GM21390 (cell line): Measurements from ENCODE around the gene SLC26A4.

Experiments
- ATAC-seq: cut with Tn5 transposase; IDR thresholded peaks from one replicate; pipeline ENCODE4 v1.9.1; 2021; ENCODE audit not compliant: unreplicated experiment

SLC26A4 gene

DNA sequence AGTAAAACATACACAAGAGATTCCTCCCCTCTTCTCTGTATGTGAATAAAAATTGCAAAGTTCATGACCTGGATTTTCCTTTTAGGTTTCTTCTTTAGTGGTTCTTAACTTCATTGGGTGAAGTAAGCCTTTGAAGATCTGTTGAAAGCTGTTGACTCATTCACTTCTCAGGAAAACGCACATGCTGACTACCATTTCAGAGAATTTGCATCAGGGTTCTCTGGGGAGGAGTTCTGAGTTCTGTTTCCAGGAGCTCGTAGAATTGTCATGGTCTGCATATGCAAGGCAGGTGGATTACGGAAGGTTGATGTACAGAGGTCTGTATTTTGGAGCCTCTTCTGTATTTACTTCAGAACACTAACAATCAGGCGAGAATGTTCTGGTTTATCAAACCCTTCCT, 962 bp upstream of the SLC26A4 start:
- ATAC-seq = no peak

DNA sequence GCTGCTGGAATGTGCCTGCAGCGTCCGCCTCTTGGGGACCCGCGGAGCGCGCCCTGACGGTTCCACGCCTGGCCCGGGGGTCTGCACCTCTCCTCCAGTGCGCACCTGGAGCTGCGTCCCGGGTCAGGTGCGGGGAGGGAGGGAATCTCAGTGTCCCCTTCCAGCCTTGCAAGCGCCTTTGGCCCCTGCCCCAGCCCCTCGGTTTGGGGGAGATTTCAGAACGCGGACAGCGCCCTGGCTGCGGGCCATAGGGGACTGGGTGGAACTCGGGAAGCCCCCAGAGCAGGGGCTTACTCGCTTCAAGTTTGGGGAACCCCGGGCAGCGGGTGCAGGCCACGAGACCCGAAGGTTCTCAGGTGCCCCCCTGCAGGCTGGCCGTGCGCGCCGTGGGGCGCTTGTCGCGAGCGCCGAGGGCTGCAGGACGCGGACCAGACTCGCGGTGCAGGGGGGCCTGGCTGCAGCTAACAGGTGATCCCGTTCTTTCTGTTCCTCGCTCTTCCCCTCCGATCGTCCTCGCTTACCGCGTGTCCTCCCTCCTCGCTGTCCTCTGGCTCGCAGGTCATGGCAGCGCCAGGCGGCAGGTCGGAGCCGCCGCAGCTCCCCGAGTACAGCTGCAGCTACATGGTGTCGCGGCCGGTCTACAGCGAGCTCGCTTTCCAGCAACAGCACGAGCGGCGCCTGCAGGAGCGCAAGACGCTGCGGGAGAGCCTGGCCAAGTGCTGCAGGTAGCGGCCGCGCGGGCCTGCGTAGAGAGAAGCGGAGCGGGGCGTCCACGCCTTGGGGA, 645 bp downstream of the SLC26A4 start:
- peak; percentile 56 for ATAC-seq

- no peak for ATAC-seq
Observed at GRCh38 chr7:107661865-107662379, 1.3 kb downstream of the SLC26A4 start.

DNA sequence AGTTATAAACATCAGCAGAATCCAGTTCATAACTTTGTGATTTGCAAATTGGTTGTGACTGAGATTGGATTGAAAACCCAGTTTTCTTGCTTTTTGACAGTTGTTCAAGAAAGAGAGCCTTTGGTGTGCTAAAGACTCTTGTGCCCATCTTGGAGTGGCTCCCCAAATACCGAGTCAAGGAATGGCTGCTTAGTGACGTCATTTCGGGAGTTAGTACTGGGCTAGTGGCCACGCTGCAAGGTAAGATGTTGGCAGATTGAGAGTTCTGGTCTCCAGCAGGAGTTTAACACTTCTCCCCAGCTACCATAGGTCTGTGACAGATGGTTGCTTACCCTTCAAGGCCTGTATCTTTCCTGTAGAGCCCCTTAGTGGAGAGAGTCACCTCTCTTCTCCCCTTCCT, 2.6 kb downstream of the SLC26A4 start:
- ATAC-seq = no peak

DNA sequence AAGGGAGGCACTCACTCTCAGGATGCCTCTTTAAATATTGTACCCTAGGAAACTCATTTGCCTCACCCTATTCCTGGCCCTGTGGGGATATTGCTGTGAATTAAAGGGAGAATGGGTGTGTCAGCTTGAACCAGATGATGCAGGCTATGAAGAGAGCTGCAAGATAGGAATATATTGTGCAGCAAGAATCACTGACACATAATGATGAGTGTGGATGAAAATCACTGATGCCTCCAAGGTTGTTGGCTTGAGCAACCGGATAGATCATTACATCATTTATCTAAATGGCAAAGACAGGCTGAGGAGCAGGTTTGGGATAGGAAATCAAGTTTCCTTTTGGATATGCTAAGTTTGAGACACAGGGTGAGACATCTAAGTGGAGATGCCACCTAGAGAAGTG, 6.2 kb downstream of the SLC26A4 start:
- ATAC-seq = no peak

GRCh38 chr7:107667341-107667740, 6.7 kb downstream of the SLC26A4 start:
- no peak for ATAC-seq

DNA sequence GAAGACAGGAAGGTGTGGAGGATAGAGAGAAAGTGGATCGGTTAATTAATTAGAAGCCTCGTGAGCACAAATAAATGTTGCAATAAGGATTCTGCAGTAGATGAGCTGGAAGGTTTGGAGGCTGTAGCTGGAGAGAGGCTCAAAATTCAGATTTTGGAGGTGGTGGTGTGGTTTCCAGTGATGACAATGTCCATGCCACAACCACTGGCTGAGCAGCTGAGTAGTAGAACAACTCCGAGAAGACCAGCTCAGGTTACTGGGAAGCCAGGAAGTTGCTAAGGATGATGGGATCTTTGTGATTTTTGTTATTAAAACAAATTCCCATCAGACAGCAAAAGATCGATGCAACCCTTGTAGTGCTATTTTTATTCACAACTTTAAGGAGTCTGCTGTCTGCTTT, 7.7 kb downstream of the SLC26A4 start:
- no peak for ATAC-seq

DNA sequence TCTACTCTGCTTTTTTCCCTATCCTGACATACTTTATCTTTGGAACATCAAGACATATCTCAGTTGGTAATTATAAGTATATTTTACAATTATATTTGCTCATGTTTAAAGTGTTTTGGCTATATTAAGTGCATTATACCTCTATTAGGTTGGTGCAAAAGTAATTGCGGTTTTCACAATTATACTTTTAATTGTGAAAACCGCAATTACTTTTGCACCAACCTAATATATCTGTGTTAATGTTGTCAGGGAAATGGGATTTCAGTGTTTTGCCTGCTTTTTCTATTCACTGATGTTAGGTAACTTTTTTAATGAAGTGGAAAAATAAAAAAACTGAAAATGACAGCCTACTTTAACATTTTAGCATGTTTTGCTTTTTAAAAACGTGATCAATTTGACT, 11.6 kb downstream of the SLC26A4 start:
- ATAC-seq = no peak

- ATAC-seq = no peak
Observed at GRCh38 chr7:107676249-107676648, 15.6 kb downstream of the SLC26A4 start.

- ATAC-seq = no peak
Observed at GRCh38 chr7:107678110-107678753, 17.6 kb downstream of the SLC26A4 start.

DNA sequence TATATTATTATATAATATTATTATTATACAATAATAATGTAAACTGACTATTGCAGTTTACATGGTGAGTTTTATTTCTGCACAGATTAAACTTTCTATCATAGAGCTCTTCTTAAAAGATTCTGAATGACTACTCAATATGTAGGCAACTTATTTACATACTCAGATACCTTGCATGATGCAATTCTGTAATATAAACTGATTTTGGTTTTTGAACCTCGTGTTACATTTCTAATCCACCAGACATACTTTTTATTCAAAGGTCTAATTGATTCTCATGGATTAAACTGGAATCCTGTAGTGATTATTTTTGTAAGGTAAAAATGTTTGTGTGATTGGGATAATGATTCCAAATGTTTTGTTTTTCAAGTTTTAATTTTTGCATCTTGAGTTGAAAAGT, 19.9 kb downstream of the SLC26A4 start:
- ATAC-seq = no peak

DNA sequence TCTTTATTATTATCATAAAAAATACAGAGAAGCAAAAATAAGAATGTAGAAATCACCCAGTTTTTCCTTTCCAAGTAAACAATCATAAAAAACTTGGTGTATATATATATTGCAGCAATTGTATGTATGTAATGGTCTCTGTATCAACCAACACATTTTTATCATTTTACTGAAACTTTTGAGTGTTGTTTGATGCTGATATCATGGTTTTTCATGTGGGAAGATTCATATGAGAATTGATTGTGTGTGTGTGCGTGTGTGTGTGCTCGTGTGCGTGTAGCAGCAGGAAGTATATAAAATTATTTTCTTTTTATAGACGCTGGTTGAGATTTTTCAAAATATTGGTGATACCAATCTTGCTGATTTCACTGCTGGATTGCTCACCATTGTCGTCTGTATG, 22.3 kb downstream of the SLC26A4 start:
- ATAC-seq = no peak

- no peak for ATAC-seq
Observed at GRCh38 chr7:107684287-107684686, 23.7 kb downstream of the SLC26A4 start.

DNA sequence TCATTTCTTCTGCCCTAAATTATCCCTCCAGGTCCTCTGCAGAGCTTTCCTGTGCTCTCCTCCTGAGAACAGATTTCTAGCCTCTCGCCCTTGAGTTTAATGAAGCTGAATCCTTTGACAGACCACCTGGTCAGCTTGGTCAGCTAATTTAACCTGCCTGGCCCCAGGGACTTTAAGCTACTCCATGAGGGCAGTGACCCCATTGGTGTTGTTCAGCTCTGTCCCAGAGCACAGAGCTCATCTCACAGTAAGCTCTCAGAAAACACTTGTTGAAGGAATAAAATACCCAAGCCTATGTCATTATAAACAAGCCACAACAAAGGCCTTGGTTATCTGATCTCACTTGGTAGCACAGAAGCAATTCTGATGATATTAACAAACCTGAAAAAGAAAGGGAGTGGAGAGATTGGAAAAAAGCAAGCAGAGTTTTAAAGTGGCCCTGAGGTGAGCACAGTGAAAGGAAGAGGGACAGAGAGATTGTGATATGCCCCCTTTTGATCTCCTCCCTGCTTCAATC, 24.4 kb downstream of the SLC26A4 start:
- ATAC-seq = no peak

DNA sequence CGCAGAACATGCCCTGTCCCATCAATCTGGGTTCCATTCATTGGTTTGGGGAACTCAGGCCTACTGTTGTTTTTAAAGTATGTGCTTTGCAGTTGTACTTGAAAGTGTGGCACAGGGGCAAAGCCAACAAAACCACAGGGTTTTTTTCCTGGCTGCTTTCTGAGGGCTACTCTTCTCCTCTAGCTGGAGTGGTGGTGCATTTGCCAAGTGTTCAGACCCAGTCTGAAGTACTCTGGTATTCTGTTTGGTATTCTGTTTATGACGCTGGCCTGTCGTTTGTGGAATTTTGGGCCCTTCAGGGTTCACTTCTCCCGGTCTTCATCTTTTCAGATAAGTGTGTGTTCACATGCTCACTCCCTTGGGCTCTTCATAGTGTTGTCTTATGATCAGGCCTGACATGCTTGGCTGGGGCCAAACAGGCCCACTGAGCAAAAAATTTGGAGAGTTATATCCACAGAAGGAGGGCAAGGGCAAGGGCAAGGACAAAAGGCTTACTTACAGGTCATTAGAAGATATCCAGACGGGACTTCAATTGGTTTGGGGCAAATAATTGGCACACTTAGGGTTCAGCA, 26.3 kb downstream of the SLC26A4 start:
- ATAC-seq = no peak

GRCh38 chr7:107687656-107688055, 27.0 kb downstream of the SLC26A4 start:
- no peak for ATAC-seq

DNA sequence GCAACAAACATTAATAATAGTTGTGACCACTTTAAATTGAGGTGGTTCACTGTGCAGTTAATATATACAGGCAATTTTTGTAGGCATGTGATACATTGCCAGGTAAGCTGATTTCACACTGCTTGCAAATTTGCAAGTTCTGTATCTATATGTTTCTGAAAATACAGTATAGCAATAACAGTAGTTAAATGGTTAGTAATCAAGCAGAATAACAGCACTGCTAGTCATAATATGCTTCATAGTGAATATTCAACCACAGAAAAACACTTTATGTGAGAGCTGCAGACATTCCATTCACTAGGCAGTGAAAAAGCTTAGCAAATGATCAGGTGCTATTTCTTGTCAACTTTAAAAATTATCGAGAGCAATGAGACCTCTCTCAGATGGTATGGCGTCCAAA, 28.9 kb downstream of the SLC26A4 start:
- no peak for ATAC-seq

- no peak for ATAC-seq
Observed at GRCh38 chr7:107690084-107690483, 29.5 kb downstream of the SLC26A4 start.

DNA sequence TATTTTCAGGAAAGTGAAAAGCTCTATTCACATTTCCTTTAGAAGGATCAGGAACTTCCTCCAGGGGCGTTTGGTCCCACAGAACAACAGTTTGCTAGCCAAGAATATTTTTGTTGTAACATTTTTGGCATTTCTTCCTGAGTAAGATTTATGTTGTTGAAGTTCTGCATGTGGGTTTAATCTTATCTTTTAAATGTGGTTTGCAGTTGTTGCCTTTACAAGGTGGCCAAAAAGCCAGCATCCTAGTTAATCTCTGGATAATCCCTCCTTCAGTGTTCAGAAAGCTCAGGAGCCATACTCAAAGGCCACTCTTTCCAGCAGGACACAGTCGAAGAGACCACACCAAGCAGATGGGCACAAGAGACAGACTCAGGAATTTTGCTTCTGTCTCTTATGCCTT, 30.0 kb downstream of the SLC26A4 start:
- ATAC-seq = no peak

- no peak for ATAC-seq
Observed at GRCh38 chr7:107691716-107692115, 31.1 kb downstream of the SLC26A4 start.

GRCh38 chr7:107692501-107692900, 31.9 kb downstream of the SLC26A4 start:
- no peak for ATAC-seq

DNA sequence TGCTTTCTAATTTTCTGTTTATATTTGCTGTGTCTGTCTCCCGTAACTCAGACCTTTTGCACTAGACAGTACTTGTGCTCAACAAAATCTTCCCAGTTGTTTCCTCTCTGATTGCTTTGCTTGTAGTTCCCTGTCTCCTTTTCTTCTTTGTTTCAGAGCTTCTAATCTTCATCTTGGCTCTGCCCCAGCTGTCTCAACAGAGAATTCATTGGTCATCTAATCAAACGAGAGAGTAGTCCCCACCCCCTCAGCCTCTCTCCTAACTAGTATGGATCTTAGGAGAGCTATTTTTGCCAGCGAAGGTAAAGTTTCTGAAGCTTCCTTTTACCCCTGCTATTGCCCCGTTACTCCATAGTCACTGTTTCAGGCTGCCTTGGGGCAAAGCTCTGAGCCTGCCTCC, 32.8 kb downstream of the SLC26A4 start:
- no peak for ATAC-seq
